HG03469 (cell line): Measurements from ENCODE around the gene OR4K5.
"Not testable (repeated sequence)": the region's sequence is repeated elsewhere in the genome, so short reads cannot be mapped to it uniquely, and the experiment has no call there.

Experiments used
- ATAC-seq: cut with Tn5 transposase; IDR thresholded peaks from one replicate; pipeline ENCODE4 v1.9.1; 2021; ENCODE audit warnings: mild to moderate bottlenecking, moderate library complexity, moderate number of reproducible peaks; ENCODE audit not compliant: unreplicated experiment

The OR4K5 gene, protein sequence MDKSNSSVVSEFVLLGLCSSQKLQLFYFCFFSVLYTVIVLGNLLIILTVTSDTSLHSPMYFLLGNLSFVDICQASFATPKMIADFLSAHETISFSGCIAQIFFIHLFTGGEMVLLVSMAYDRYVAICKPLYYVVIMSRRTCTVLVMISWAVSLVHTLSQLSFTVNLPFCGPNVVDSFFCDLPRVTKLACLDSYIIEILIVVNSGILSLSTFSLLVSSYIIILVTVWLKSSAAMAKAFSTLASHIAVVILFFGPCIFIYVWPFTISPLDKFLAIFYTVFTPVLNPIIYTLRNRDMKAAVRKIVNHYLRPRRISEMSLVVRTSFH

DNA sequence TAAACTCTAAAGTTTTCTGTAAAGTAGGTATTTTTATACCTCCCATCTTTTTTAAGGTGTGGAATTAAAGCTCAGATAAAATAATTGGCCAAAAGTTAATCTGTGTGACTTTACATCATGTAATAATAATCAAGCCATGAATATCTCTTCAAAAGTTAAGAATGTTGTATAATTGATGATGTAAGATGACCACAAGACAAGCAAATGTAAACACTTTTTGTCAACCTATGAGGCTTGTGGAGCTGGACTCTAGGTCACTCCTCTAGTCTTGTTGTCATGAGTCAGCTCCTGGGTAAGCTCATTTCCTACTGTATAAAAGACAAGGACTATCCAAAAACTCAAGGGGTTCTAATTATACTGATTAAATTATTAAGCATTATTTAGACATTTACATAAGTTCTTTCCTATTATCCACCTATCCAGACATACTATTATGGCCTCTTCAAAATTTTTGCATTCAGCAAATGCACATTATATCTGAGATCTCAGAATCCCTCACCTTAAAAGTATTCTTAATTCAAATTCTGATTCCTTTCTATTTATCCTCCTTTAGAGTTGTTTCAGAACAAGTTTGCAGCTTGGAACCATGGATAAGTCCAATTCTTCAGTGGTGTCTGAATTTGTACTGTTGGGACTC lies at the start of gene OR4K5:
Gene OR4K5 (plus strand): TSS at position 587 of the 637 bp plus-strand sequence. CDS start 0 bp downstream, at position 587.
- ATAC-seq, result no peak

DNA sequence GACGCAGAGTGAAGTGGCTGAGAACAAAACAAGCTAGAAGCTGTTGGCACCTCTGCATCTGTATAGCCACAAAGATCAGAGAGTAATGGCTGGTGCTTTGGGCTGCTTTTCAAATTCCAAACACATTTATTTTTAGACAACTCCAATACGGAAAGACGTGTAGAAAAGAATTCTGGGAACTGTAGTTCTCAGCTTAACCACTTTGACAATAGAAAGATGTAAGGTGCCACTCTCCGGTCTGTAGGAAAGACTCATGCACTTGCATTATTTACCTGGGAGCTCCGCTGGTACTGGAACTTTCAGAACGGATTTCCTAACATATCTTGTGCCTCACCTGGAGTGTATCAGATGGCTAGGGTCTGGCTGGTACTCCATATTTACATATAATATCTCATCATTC lies 47.2 kb upstream of the OR4K5 start:
- no peak for ATAC-seq

DNA sequence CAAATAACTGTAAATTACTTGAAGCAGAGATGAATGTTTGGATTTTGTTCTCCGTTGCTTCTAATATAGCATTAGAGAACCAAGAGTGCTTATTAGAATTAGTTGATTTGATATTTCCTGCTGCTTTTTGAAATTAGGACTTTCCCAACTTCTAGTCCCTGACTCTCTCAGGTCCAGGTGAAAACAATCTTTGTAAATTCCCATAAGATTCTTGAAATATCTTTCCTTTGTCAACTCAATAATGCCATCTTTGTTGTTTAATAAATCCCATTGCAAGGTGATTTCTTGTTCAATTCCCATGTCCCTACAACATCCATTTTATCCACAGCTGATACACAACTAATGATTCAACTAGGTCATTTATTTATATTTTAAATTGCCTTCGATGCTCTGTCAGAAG lies 45.6 kb upstream of the OR4K5 start, which contains the start of gene OR4K2:
Gene OR4K2 (plus strand): TSS at position 301 of the 400 bp plus-strand sequence. CDS start 1,126 bp downstream, outside the sequence.
- no peak for ATAC-seq

DNA sequence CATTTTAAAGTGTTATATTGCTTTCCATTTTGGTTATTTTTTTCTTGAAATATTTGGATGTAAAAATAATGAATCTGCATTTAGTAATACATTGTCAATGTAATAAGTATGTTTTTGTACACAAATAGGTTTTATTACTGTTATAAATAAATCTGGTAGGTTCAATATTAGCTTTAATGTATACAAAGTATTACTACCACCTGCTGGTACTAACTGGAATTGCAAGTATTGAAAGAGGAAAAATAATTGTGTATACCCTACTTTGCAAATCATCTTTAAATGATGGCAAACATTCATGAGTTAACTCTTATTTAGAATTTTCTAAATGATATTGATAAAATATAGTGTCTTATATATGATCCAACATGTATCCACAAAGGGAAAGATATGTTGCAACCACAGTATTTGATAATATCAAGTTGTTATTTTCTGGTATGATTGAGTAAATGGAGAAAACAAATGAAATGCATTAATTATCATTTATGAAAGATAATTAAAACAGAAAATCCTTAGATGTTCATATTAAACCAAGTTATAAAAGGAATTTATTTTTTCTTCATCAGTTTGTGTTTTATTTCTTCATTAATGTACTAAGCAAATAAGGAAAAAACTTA lies 42.3 kb upstream of the OR4K5 start:
- no peak for ATAC-seq

DNA sequence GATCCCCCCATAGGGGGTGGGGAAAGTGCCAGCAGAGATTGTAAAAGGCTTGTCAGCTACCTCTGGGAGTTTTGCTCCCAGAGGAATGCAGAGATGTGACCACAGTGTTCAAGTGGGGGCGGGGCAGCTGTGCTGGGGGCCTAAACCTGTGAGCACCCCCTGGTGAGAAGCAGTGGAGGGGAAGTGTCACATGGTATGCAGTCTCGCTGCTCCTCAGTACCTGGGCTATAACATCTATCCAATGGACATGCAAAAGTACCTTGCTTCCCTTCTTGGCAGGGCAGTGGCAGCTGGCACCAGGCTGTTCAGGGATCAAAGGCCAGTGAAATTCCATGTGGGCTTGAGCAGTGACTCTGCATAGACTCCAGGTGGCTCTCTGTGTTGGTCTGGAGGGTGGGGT lies 25.1 kb upstream of the OR4K5 start:
- ATAC-seq, result no peak

DNA sequence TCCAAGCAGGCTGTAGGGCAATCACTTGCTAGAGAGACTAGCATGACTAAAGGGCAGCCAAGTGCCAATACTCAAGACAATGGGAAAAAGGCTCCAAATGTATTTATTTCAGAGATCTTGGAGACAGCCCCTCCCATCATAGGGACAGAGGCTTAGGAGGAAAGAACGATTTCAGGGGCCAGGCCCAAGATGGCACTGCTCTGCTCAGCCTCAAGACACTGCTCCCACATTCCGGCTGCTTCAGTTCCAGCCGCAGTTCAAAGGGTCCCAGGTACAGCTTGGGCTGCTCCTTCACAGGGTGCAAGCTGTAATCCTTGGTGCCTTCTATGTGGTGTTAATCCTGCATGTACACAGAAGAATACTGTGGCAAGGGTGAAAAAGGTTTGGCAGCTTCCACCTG lies 19.4 kb upstream of the OR4K5 start:
- ATAC-seq, result no peak

DNA sequence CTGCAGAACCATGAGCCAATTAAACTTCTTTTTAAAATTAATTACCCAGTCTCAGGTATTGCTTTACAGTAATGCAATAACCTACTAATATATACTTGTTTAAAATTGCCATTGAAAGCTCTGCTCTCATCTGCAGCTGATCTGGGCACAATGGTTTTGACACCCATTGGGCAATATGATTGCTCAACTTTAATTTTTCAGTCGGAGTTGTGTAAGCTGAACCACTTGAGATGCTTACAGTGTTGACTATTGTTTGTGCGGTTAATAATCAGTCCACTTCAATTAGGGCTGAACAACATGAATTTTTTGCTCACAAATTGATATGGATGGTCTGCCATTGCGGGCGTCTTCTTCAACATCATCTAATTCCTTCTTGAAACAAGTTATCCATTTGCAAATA lies 18.0 kb upstream of the OR4K5 start:
- ATAC-seq, result no peak

DNA sequence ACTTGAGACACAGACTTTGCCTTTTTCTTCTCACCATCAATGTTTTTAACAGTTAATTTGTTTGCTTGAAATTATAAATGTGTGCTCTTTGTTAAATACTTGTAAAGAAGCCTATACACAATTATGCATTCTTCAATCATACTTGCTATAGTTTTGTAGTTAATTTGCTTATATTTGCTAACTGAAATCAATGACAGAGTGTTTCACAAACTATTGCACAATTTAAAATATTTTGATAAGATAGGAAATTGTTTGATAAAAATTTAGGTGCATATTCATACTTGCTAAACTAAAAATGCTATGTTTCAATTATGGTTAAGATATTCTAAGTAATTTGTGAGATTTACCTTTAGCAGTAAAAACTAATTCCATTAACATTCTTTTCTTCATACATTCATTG lies 13.7 kb upstream of the OR4K5 start:
- ATAC-seq, result no peak

DNA sequence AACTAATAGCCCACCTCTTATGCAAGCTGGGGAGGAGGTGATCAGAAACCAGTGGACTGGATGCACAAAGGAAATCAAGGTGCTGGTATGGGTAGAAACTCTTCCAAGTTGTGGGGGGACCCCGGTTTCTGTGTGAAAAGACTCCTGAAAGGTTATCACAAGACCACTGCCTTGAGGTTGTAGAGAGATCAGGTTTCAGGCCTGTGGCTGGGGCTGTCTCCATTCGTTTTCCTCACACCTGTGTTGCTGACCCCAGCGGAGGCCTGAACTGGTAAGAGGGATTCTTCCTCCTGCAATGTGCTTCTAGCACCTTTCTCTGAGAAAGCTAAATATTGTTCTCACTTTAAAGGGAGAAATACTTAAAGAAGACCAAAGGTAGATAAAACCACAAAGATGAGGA lies 9.3 kb upstream of the OR4K5 start:
- ATAC-seq, result no peak

DNA sequence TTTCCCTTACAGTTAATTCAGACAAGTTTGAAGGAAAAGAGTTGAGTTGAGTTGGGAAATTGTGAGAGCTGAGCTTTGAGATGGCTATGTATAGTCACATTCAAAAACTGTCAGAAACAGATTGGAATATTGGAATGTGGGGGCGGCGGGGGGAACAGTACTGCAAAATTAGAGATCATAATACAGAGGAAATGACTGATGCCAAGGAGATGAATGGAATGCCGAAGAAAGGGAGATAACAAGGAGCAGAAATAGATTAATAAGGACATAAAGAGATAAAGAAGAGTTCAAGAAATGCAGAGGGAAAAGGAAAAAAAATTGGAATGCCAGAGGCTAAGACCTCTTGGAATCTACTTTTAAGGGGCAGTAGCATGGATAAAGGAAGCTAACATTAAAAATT lies 3.2 kb upstream of the OR4K5 start:
- no peak for ATAC-seq

DNA sequence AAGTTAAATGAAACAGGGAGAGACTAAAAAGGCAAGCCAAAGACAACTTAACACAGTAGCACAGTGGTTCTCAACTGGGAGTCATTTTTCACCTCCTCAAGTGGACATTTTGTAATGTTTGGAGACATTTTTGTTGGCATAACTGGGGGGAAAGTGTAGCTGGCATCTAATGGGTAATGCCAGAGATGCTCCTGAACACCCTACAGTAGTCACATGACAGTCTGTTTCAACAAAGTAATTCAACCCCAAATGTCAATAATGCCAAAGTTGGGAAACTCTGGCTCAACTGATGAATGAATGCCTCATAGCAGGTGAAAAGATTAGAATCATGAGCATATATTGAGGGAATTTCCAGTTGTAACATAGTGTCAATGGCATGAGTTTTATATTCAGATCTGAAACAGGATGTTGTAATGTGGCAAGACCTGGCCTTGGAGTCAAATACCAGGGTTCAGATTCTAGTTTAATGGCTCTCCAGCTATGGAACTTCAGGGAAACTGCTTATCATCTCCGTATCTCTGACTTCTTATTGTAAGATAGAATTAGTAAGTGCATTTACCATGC lies 2.4 kb upstream of the OR4K5 start:
- no peak for ATAC-seq

DNA sequence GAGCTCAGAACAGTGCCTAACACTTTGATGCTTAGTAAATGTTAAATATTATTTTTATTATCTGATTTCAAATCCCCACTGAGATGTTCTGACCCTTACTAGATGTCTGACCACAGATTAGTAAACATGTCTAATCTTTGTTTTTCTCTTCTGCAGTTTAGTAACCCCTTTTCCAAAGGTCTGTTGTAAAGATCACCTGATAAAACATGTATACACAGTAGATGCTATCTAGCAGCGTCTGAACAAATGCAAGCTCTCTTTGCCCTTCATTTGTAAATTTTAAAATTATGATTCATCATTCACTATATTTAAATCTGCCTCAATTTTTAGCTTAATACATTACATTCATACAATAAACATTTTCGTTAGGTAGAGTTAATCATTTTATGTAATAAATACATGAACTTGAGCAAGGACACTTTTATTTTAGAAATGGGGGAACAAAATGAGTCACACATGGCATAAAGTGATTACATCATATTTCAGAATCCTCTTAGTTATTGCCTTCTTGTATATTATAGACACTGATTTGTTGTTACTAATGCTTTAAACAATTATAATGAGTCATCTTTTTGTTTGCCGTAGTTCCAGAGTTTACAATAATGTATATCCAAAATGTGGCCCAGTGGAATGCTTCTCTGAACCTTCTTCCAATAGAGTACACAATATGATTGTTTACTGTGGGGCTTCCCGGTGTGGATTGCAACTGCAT lies 1.7 kb upstream of the OR4K5 start:
- no peak for ATAC-seq

DNA sequence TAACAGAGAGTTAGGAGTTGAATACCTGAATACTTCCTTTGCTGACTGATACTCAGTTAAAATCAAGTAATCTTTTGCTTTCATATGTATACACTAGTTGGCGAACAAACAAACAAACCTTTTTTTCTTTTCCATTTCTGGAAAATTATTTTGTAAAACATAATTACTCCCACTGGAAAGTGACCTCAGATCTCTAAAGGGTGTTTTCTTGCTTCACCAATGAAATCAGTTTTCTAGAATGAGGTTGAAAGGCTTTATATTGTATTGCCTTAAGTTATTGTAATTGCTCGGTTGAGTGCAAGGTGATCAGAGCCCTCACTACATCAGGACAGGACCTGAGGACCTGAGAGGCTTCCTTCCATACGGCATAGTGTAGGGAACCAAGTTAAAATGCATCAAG lies 10.2 kb downstream of the OR4K5 start, which contains the start of gene OR4K1:
Gene OR4K1 (plus strand): TSS at position 301 of the 400 bp plus-strand sequence. CDS start 4,750 bp downstream, outside the sequence.
- ATAC-seq, result no peak

DNA sequence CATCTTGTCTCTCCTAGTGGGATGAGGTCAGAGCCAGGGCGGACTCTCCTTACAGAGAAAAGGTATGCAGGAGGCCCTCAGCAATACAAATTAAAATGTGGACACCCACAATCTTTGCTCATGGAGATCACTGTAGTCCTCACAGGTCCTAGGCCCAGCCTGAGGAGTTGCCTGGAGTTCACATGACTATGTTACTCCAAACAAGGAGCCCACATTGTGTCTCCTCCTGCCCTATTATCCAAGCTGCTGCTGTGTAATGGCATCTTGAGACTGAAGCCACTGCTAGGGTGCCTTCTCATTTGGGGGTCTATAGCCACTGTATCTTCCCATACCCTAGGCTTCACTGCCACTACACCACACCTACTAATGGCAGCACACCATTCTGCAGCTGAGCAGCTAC lies 21.3 kb downstream of the OR4K5 start:
- no peak for ATAC-seq

DNA sequence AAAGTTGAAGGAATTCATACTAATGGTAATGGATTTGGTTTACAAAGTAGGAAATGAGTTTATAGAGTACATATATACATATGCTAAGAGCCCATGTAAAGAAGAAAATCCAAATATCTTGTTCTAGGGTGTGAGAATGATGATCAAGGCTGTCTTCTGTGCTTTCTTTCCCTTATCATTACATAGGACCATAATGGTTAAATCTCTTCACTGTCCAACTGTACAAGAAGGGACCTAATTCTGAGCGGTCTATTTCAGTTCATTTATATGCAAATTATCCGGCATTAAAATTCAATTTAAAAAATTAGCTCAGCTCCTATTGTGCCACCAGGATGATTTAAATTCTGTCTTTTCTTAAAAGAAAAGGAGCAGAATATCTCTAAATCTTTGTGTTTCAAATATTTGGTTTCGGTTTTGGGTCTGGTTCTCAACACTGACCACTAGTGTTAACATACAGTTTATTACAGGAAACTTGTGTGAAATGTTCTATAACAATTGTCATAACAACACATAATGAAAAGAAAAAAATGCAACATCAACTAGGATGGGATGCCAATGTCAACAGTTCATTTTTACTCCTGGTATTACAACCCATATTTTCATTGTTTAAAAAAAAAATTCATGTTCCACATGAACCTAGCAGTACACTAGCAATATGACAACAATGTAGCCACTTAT lies 27.1 kb downstream of the OR4K5 start:
- ATAC-seq, result no peak

DNA sequence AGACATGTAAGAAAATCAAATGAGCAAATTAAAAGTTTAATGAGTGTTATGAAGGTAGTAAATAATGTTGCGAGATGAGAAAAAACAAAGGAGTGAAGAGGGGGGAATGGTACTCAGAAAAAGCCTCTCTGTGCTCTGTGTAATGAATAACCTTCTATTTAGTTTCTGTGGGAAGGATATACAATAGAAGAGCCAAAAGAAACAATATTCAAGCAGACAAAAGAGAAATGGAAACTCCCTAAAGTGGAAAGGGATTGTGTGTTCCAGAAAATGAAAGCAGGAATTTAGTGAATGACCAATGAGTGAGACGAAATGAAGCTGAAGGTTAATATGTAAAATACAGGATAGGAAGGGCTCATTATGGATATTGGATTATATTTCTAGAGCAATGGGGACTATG lies 28.8 kb downstream of the OR4K5 start:
- ATAC-seq, result no peak

DNA sequence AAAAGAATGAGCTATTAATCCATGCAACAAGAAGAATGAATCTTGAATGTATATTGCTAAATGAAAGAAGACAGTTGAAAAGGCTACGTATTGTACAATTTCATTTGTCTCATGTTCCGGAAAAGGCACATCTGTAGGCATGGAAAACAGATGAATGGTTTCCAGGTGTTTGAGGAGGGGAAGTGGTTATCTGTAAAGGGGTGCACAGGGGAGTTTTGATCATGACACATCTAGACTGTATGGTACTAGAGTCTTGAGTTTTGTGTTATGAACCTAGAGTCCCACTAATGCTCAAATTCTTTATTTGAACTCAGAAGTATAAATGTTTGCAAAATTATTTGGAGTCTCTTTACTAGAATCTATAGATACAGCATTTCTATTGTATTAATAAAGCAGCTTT lies 49.3 kb downstream of the OR4K5 start:
- ATAC-seq, result not testable (repeated sequence)
